Hypothalamus (tissue), 51 donors: ENCODE measurements around the gene ORAI1.

ENCODE experiments used
- DNase-seq, 51 donors: peaks; one replicate each; lab custom pipeline; 2025; lab: John Stamatoyannopoulos, UW

The ORAI1 gene

GRCh38 chr12:121689430-121689829 is 63.1 kb downstream of the ORAI1 start:
- no peak for DNase-seq
